Tibial nerve (tissue), 4 donors: ENCODE measurements around the gene PDGFRA.

ENCODE experiments used
- EP300 ChIP-seq, 2 donors: sonication (generic); formaldehyde crosslinking; IDR thresholded peaks; one replicate each; pipeline ENCODE4 v1.6.1; 2017; ENCODE audit warnings: antibody characterized with exemption in 2 of 2, mild to moderate bottlenecking in 1 of 2
- POLR2A ChIP-seq, 2 donors: fragments of 450-650 bp; IDR thresholded peaks; one replicate each; pipeline ENCODE4 v1.6.1; 2017; ENCODE audit warnings: antibody characterized with exemption in 2 of 2, mild to moderate bottlenecking in 2 of 2, moderate library complexity in 2 of 2
- TF ChIP-seq, protein P1 (sequence below), 5 experiments: fragments of 200-600 bp in 3 of 5; fragments of 450-650 bp in 2 of 5; sonication (generic) in 3 of 5; IDR thresholded peaks; one replicate each; pipeline ENCODE4 v1.5.1; 2016 to 2019; ENCODE audit warnings: antibody characterized with exemption in 5 of 5, mild to moderate bottlenecking in 3 of 5, moderate library complexity in 2 of 5

DNA sequence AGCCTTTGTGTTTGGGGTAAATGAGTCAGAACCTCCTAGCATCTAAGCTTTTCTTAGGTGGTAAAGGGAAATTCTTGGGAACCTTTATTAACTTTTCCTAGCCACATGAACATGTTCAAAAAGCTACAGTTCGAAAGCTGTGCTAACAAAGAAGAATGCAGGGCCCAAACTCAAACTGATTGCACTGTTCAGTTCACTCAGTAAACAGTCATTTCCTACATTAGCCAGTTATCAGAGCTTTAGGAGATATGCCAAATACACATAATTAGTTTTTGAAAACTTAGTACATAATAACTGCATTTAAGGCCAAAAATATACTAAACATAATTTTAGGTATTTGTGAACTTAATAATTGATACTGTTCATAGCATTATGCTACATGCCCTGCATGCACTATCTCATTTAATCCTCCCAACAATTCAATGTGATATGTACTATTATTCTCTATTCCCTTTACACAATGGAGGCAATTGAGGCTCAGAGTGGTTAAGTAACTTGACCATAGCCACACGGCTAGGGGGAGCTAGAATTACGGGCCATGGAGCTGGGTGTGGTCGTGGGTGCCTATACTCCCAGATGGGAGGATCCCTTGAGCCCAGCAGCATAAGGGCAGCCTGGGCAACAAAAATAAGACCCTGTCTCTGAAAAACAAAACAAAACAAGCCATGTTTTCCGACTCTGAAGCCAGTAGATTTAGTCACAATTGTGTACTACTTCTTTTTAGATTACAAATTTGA is 43.9 kb upstream of the PDGFRA start:
- TF ChIP-seq, protein P1, sequence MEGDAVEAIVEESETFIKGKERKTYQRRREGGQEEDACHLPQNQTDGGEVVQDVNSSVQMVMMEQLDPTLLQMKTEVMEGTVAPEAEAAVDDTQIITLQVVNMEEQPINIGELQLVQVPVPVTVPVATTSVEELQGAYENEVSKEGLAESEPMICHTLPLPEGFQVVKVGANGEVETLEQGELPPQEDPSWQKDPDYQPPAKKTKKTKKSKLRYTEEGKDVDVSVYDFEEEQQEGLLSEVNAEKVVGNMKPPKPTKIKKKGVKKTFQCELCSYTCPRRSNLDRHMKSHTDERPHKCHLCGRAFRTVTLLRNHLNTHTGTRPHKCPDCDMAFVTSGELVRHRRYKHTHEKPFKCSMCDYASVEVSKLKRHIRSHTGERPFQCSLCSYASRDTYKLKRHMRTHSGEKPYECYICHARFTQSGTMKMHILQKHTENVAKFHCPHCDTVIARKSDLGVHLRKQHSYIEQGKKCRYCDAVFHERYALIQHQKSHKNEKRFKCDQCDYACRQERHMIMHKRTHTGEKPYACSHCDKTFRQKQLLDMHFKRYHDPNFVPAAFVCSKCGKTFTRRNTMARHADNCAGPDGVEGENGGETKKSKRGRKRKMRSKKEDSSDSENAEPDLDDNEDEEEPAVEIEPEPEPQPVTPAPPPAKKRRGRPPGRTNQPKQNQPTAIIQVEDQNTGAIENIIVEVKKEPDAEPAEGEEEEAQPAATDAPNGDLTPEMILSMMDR (IDR thresholded peaks at IDR 0.05): no peak
- TF ChIP-seq EP300 (IDR thresholded peaks at IDR 0.05): no peak
- no peak for TF ChIP-seq POLR2A (IDR thresholded peaks at IDR 0.05)
